NK-92 treated with Interleukin-12 subunit alpha and Interleukin-12 subunit beta, amount 100 ng/mL, for 24 hours (cell line): ENCODE measurements around the gene LKAAEAR1.
A peak's percentile ranks its signal among the peaks of the same experiment; 100 is the strongest.

Experiments
- DNase-seq: peaks from one replicate; lab custom pipeline; 2025; lab: John Stamatoyannopoulos, UW

LKAAEAR1 gene

GRCh38 chr20:64110411-64111068 lies 26.3 kb upstream of the LKAAEAR1 start:
- DNase-seq = no peak

- no peak for DNase-seq
Measured at GRCh38 chr20:64109831-64110391, 25.7 kb upstream of the LKAAEAR1 start.

- no peak for DNase-seq
Measured at GRCh38 chr20:64108731-64109681, 24.8 kb upstream of the LKAAEAR1 start.

- no peak for DNase-seq
Measured at GRCh38 chr20:64107736-64108457, 23.7 kb upstream of the LKAAEAR1 start.

- no peak for DNase-seq
Measured at GRCh38 chr20:64106981-64107735, 23.0 kb upstream of the LKAAEAR1 start, which contains the start of gene NPBWR2. TSS of gene NPBWR2 (minus strand) at chr20:64107565. CDS start at chr20:64106831, 734 bp downstream.

- no peak for DNase-seq
Measured at GRCh38 chr20:64106435-64106961, 22.3 kb upstream of the LKAAEAR1 start.

GRCh38 chr20:64105846-64106434 lies 21.7 kb upstream of the LKAAEAR1 start:
- DNase-seq = no peak

- DNase-seq = no peak
Measured at GRCh38 chr20:64104667-64105451, 20.7 kb upstream of the LKAAEAR1 start.

GRCh38 chr20:64103871-64104666 lies 19.9 kb upstream of the LKAAEAR1 start:
- DNase-seq = no peak

- no peak for DNase-seq
Measured at GRCh38 chr20:64102647-64103354, 18.6 kb upstream of the LKAAEAR1 start.

- DNase-seq = no peak
Measured at GRCh38 chr20:64101731-64102621, 17.8 kb upstream of the LKAAEAR1 start.

GRCh38 chr20:64100946-64101688 lies 16.9 kb upstream of the LKAAEAR1 start:
- no peak for DNase-seq

- DNase-seq = no peak
Measured at GRCh38 chr20:64100566-64100888, 16.3 kb upstream of the LKAAEAR1 start.

GRCh38 chr20:64099880-64100565 lies 15.8 kb upstream of the LKAAEAR1 start:
- DNase-seq = peak; percentile 59

GRCh38 chr20:64099086-64099786 lies 15.0 kb upstream of the LKAAEAR1 start:
- no peak for DNase-seq
